Astrocyte of the spinal cord (primary cell): ENCODE data around the gene EPHB2.
"Not testable (repeated sequence)": the region's sequence is repeated elsewhere in the genome, so short reads cannot be mapped to it uniquely, and the experiment has no call there.

Experiments used
- DNase-seq: peaks from one replicate; pipeline ENCODE4 v3.0.0; 2011; ENCODE audit warnings: low read depth, low spot score
- H3K4me3 ChIP-seq: 2 replicates; pipeline ENCODE4 v1.5.1; 2011; ENCODE audit warnings: low read depth, mild to moderate bottlenecking, low read length, moderate library complexity
- CTCF ChIP-seq: IDR thresholded peaks from 2 replicates; pipeline ENCODE4 v1.5.1; 2012; ENCODE audit warnings: low read depth, mild to moderate bottlenecking, low read length, inconsistent platforms
- in situ Hi-C: cut with HindIII; loops from 2 replicates; pipeline ENCODE4 v1.10.0; 2017; ENCODE audit warnings: low sequenced_read_pairs

The EPHB2 gene

GRCh38 chr1:22932803-22933470 lies 222.3 kb downstream of the EPHB2 start:
- DNase-seq: no peak
- TF ChIP-seq CTCF: no peak
- H3K4me3 ChIP-seq: no peak overlapping the region
- in situ Hi-C loops: no loop called here

DNA sequence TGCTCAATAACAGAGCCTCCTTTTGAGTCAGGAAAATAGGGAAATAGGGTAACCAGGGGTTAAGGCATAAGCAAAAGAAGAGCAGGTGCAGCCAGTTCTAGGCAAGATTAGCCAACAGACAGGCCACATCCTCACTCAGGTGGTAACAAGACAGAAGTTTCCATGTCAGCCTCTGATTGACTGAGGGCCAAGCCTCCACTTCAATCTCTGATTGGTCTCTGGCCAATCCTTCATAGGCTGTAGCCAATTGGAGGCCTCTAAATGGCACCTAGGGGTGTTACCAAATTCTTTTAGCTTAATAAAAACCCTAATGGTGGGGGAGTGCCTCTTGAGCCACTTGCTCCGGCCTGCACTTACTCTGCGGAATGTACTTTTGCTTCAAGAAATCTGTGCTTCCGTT lies 224.8 kb downstream of the EPHB2 start:
- no peak for TF ChIP-seq CTCF
- no peak for DNase-seq
- in situ Hi-C loops: no loop called here
- no peak overlapping the region for H3K4me3 ChIP-seq

DNA sequence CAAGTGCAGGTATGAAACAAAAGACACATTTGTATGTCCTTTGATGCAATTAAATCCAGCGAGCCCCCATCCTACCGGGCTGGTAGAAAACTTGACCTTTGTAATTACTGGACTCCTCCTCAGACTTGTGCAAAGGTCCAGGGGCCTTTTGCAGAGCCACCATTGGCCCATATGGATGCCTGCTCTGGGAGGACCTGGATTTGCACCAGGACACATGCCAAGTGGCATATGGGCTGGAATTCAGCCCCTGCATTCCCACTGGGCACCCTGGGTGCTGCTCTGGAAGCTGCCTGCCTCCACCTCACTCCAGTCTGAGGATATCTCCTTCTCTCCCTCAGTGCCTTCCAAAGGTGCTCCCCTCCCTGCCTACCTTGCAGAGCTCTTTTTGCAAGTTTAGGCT lies 226.0 kb downstream of the EPHB2 start:
- in situ Hi-C loops: no loop called here

GRCh38 chr1:22941257-22941656 lies 230.6 kb downstream of the EPHB2 start:
- DNase-seq: no peak
- no peak overlapping the region for H3K4me3 ChIP-seq
- no peak for TF ChIP-seq CTCF
- in situ Hi-C loops: no loop called here

More for the DNA sequence above, 226.0 kb downstream of the EPHB2 start:
- no peak for TF ChIP-seq CTCF
- H3K4me3 ChIP-seq: no peak overlapping the region
- no peak for DNase-seq

DNA sequence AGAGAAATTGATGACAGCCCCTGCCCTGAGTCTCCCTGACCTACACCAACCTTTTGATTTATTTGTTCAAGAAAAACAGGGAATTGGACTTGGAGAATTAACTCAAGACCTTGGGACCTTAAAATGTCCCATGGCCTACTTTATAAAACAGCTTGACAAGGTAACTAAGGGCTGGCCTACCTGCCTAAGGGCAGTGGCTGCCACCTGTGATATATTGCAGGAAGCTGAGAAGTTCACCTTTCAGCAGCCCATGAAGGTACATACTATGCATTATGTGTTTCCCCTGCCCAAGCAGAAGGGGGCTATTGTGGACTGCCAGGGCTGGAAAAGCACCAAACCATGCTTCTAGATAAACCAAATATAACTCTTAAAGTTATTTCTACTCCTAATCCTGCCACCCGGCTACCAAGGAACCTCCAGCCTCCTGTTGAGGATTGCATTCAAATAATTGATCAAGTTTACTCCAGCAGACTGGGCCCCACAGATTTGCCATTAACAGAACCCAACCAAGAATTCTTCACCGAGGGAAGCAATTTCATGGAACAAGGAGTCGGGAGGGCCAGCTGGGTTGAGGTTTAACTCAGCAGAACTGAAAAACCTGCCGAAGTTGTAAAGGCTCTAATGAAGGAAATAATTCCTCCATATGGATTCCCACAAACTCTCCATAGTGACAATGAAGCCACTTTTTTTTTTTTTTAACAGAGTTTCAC lies 233.9 kb downstream of the EPHB2 start:
- no peak for DNase-seq
- in situ Hi-C loops: no loop called here
- no peak for TF ChIP-seq CTCF
- H3K4me3 ChIP-seq: no peak overlapping the region

- in situ Hi-C loops, DNase-seq, H3K4me3 ChIP-seq: not testable (repeated sequence)
These were observed 234.5 kb downstream of the EPHB2 start for GRCh38 chr1:22945171-22945570.

DNA sequence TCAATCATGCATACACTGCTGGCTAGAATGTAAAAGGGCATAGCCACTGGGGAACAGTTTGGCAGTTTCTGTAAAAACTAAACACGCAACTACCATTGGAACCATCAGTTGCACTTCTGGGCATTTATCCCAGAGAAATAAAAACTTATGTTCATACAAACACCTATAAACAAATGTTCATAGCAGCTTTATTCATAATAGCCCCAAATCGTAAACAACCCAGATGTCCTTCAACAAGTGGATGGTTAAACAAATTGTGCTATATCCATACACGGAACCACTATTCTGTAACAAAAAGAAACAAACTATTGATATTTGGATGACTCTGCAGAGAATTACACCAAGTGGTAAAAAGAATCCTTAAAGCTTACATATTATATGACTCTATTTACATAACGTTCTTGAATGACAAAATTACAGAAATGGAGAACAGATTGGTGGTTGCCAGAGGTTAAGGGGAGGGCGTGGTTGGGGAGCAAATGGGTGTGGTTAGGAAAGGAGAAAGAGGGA lies 239.2 kb downstream of the EPHB2 start:
- in situ Hi-C loops: no loop called here
- no peak for DNase-seq
- no peak for TF ChIP-seq CTCF
- H3K4me3 ChIP-seq: no peak overlapping the region
